ENCODE measurements around the gene TMEM97. TPM values are rescaled to one million over a fixed set of nuclear protein-coding genes. Genes with fewer than 3 reads are reported as not detected.
A peak's percentile ranks its signal among the peaks of the same experiment; 100 is the strongest.

TMEM97 gene
- polyA plus RNA-seq, 1 experiment = 16.1 TPM

DNA sequence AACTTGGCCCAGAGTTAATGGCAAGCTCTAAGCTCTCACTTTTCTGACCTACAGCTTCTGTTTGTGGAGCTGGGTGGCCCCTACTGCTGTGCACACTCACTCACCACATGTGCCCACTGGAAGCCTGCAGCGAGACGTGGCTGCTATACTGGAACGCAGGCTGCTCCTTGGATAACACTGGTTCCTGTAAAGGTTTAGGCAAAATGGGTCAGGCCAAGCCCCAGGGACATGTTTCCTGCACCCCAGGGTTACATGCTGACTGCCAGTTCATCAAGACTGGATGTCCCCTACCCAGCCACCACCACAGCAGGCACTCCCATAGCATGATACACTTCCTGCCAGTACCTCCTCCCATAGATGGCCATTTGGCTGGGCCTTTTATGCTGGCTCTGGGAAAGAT is 30.0 kb downstream of the TMEM97 start:
- DNase-seq (ENCODE audit: low read depth, low spot score) = no peak
- ChIA-PET POLR2A (interaction anchor here (3.4 kb wide), 1 partner anchor 8 kb away, joined by 24 read pairs; the partner anchor contains the start of gene POLDIP2), CTCF (no interaction called here)
- H3K27me3 ChIP-seq (ENCODE audit: control insufficient read depth, insufficient read depth, low read length) = no peaks in the 10 kb centered on the region
- no peak overlapping the region for H3K4me3 ChIP-seq (ENCODE audit: low read depth, low read length)
- TF ChIP-seq, protein P1, sequence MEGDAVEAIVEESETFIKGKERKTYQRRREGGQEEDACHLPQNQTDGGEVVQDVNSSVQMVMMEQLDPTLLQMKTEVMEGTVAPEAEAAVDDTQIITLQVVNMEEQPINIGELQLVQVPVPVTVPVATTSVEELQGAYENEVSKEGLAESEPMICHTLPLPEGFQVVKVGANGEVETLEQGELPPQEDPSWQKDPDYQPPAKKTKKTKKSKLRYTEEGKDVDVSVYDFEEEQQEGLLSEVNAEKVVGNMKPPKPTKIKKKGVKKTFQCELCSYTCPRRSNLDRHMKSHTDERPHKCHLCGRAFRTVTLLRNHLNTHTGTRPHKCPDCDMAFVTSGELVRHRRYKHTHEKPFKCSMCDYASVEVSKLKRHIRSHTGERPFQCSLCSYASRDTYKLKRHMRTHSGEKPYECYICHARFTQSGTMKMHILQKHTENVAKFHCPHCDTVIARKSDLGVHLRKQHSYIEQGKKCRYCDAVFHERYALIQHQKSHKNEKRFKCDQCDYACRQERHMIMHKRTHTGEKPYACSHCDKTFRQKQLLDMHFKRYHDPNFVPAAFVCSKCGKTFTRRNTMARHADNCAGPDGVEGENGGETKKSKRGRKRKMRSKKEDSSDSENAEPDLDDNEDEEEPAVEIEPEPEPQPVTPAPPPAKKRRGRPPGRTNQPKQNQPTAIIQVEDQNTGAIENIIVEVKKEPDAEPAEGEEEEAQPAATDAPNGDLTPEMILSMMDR (IDR thresholded peaks at IDR 0.05; ENCODE audit: low read depth, low read length) = no peak
- H3K27ac ChIP-seq (ENCODE audit: low read depth, low read length) = no peak overlapping the region
- no peaks in the 10 kb centered on the region for H3K9me3 ChIP-seq (ENCODE audit: control insufficient read depth, insufficient read depth, low read length)

DNA sequence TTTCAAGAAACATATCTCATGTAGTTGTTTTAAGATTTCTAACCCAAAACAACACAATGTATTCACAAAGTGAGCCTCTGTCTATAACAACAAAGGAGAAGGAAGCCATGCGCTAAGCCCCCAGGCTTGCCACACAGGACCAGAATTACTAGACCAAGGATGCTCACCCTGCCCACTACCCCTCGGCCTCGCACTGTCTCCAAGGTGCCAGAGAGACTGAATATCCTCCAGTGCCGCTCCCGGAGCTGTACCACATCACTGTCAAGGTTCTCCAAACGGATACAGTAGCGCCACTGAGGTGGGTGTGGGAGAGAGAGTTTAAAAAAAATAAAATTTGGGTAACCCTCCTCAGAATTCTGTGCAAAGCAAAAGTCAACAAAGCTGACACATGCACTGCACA is 31.3 kb downstream of the TMEM97 start:
- no peak overlapping the region for H3K4me3 ChIP-seq (ENCODE audit: low read depth, low read length)
- DNase-seq (ENCODE audit: low read depth, low spot score) = no peak
- POLR2A ChIA-PET = no interaction called here
- no peaks in the 10 kb centered on the region for H3K27me3 ChIP-seq (ENCODE audit: control insufficient read depth, insufficient read depth, low read length)
- TF ChIP-seq, protein P1 (IDR thresholded peaks at IDR 0.05; ENCODE audit: low read depth, low read length) = no peak
- CTCF ChIA-PET = no interaction called here
- no peaks in the 10 kb centered on the region for H3K9me3 ChIP-seq (ENCODE audit: control insufficient read depth, insufficient read depth, low read length)
- H3K27ac ChIP-seq (ENCODE audit: low read depth, low read length) = no peak overlapping the region

DNA sequence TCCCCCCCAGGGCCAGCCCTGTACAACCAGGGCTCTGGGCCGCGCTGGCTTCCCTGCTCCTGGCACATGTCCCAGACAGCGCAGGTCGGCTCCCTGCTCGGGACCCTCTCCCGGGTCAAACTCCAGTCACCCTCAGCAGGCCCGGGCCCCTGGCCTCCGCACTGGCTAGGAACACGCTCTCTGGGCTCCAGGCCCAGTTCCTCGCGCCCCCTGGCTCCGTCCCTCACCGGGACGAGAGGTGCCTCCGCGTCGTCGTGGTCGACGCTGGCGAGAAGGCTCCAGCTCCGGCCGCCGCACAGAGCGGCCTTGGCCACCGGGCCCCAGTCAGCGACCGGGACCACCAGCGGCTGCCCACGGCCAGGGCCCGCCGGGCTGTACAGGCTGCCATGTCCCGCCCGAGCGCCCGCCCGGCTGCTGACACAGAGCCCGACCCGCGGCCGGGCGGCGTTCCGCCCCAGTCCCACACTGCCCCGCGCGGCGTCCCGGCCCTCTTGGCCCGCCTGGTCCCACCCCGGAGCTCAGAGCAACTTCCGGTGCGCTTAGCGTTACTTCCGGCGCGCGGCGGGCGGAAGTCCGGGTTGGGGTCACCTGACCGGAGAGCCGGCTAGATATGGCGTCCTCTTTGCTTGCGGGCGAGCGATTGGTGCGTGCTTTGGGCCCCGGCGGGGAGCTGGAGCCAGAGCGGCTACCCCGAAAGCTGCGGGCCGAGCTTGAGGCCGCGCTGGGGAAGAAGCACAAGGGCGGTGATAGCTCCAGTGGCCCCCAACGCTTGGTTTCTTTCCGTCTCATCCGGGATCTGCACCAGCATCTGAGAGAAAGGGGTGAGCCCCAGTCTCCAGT is 38.3 kb downstream of the TMEM97 start, which contains the start of gene POLDIP2:
Gene POLDIP2, minus strand, starts transcription at position 467 of the 840 bp plus-strand sequence. Its CDS starts 79 bp downstream, at position 388.
- ChIA-PET POLR2A (interaction anchor here (0.6 to 2.3 kb wide), 7 partner anchors 10 to 316 kb away, joined by 3 to 36 read pairs (median 6); partner anchors contain the start of genes IFT20, SARM1, TNFAIP1 and VTN), CTCF (interaction anchor here (1.5 to 1.6 kb wide), 2 partner anchors 10 to 59 kb away, joined by 4 to 7 read pairs; no protein-coding TSS in a partner anchor)
- DNase-seq (ENCODE audit: low read depth, low spot score) = peak; percentile 79
- peak within 1 kb of the TSS; percentile 96 for H3K4me3 ChIP-seq (ENCODE audit: low read depth, low read length)
- no peaks in the 10 kb centered on the region for H3K27me3 ChIP-seq (ENCODE audit: control insufficient read depth, insufficient read depth, low read length)
- TF ChIP-seq, protein P1 (IDR thresholded peaks at IDR 0.05; ENCODE audit: low read depth, low read length) = no peak
- peak within 1 kb of the TSS; percentile 39 for H3K27ac ChIP-seq (ENCODE audit: low read depth, low read length)
- H3K9me3 ChIP-seq (ENCODE audit: control insufficient read depth, insufficient read depth, low read length) = no peaks in the 10 kb centered on the region; the same call in 1 of the 2 replicates

DNA sequence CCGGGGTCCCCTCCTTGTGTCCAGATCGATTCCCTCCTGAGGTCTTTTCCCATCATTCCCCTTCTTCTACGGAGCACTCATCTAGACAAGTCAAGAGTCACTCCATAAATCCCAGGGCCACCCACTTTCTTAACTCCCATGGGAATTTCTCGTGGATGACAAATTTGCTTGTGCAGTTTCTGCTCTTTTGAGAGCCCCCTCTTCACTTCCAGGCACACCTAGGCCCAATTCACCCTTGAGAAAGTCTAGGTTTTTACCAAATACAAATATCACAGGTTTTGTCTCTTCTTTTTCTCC is 38.8 kb downstream of the TMEM97 start:
- CTCF ChIA-PET = interaction anchor here (1.5 to 1.6 kb wide), 2 partner anchors 9 to 58 kb away, joined by 4 to 7 read pairs; no protein-coding TSS in a partner anchor
- POLR2A ChIA-PET = interaction anchor here (1.0 to 2.3 kb wide), 6 partner anchors 10 to 59 kb away, joined by 3 to 36 read pairs (median 12); partner anchors contain the start of genes IFT20, SARM1, TNFAIP1 and VTN
- Histone ChIP-seq H3K9me3 (ENCODE audit: control insufficient read depth, insufficient read depth, low read length) (no peaks in the 10 kb centered on the region; the same call in 1 of the 2 replicates), H3K27ac (ENCODE audit: low read depth, low read length) (peak overlapping the region; percentile 13), H3K27me3 (ENCODE audit: control insufficient read depth, insufficient read depth, low read length) (no peaks in the 10 kb centered on the region), H3K4me3 (ENCODE audit: low read depth, low read length) (peak overlapping the region; percentile 96)
- TF ChIP-seq, protein P1 (IDR thresholded peaks at IDR 0.05; ENCODE audit: low read depth, low read length) = no peak
- DNase-seq (ENCODE audit: low read depth, low spot score) = no peak

DNA sequence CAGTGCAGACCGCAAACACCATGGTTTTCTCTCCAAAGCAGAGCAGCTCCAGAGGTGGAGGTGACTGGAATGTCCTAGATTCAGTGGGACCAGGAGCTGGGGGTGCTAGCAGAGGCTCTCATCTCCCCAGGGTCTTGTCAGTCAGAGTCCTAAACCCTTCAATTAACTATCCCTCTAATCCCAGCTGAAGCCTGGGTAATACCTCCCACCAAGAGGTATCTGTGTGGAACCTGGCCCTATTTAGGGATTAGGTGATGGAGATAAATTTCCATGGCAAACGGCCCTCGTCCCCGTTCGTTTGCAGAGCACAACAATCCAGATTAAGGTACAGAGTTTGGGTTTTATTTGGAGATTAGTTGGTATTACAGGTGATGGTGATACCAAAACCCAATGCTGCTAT is 44.2 kb downstream of the TMEM97 start:
- ChIA-PET POLR2A (no interaction called here), CTCF (no interaction called here)
- no peak overlapping the region for H3K27ac ChIP-seq (ENCODE audit: low read depth, low read length)
- H3K4me3 ChIP-seq (ENCODE audit: low read depth, low read length) = no peak overlapping the region
- H3K9me3 ChIP-seq (ENCODE audit: control insufficient read depth, insufficient read depth, low read length) = no peaks in the 10 kb centered on the region
- TF ChIP-seq, protein P1 (IDR thresholded peaks at IDR 0.05; ENCODE audit: low read depth, low read length) = no peak
- no peak for DNase-seq (ENCODE audit: low read depth, low spot score)
- H3K27me3 ChIP-seq (ENCODE audit: control insufficient read depth, insufficient read depth, low read length) = no peaks in the 10 kb centered on the region

All from AG04450 (cell line).